H7 (cell line): Measurements from ENCODE around the gene CNTNAP2. TPM values are rescaled to one million over a fixed set of nuclear protein-coding genes. Genes with fewer than 3 reads are reported as not detected.
A peak's percentile ranks its signal among the peaks of the same experiment; 100 is the strongest.

Source experiments
- DNase-seq: peaks from one replicate; pipeline ENCODE4 v3.0.0; 2012
- H3K27me3 ChIP-seq: 2 replicates; pipeline ENCODE4 v1.6.0; 2011; ENCODE audit warnings: mild to moderate bottlenecking, low read length; ENCODE audit not compliant: control insufficient read depth, insufficient read depth
- H3K36me3 ChIP-seq: replicated peaks from 2 replicates; pipeline ENCODE4 v1.5.1; 2011; ENCODE audit warnings: low read length; ENCODE audit not compliant: control insufficient read depth, insufficient read depth
- H3K4me3 ChIP-seq: 2 replicates; pipeline ENCODE4 v1.5.1; 2011; ENCODE audit warnings: low read depth, mild to moderate bottlenecking, control low read depth, low read length, moderate library complexity; ENCODE audit not compliant: insufficient read depth
- total RNA-seq: library from RNA; depleted of rRNA; stranded (reverse); fragments of >200 nt; shearing (Covaris generic); gene quantifications from 2 replicates; pipeline ENCODE4 v1.2.3, GENCODE V29; 2014

CNTNAP2 gene
- total RNA-seq, 1 experiment from 2014 or later: 109 TPM

DNA sequence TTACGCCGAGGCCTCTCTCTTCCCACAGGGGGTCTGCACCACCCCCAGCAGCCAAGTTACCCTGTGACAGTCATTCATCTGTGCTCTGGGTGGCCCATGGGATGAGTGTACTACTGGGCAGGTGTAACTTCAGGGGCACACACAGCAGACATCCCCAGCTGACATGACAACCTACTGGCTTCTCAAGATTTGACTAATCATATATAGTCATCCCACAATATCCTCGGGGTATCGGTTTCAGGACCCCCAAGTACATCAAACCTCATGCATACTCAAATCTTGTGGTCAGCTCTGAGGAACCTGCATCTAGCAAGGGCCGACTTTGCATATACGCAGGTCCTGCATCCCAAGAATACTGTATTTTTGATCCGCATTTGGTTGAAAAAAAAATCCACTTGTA is 2137.0 kb downstream of the CNTNAP2 start:
- DNase-seq: no peak
- Histone ChIP-seq H3K4me3 (no peak overlapping the region), H3K27me3 (no peaks in the 10 kb centered on the region), H3K36me3 (no peaks in the 10 kb centered on the region; the same call in 1 of the 2 replicates)

DNA sequence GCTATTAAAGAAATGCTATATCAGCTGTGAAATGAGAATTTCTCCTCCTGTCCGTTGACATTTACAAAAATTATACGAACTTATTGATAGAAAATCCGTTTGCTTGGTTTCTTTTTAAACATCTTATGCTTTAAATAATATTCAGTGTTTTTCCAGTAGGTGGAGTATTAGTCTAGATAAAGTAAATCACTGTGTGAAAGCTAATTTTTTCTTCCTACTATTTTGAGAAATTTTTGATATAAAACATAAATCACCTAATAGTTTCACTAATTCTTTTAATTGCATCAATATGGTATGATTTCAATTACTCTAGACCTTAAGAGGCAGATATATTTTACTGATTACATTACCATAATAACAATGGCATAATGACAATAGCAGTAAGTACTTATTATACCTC is 2138.7 kb downstream of the CNTNAP2 start:
- no peak overlapping the region for H3K4me3 ChIP-seq
- H3K27me3 ChIP-seq: no peaks in the 10 kb centered on the region
- H3K36me3 ChIP-seq: no peaks in the 10 kb centered on the region; the same call in 1 of the 2 replicates
- DNase-seq: no peak

DNA sequence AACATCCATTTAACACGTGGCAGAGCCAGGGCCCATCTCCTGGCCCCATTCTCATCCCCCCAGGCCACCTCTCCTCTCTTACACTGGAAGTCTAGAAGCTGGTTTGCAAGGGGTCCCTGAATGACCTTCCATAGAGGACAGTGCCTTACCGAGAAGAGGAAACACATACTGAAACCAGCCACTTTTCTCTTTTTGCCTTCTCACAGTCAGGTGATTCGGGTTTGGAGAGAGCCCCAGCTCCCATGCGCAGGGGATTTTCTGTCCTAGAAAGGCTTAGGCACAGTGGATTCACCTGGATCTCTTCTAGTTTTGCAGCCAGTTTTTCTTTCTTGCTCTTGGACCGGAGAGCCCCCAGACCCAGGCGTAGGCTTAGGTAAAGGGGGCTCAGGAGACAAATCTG is 2139.8 kb downstream of the CNTNAP2 start:
- H3K27me3 ChIP-seq: no peaks in the 10 kb centered on the region
- H3K36me3 ChIP-seq: no peaks in the 10 kb centered on the region; the same call in 1 of the 2 replicates
- no peak for DNase-seq
- no peak overlapping the region for H3K4me3 ChIP-seq

DNA sequence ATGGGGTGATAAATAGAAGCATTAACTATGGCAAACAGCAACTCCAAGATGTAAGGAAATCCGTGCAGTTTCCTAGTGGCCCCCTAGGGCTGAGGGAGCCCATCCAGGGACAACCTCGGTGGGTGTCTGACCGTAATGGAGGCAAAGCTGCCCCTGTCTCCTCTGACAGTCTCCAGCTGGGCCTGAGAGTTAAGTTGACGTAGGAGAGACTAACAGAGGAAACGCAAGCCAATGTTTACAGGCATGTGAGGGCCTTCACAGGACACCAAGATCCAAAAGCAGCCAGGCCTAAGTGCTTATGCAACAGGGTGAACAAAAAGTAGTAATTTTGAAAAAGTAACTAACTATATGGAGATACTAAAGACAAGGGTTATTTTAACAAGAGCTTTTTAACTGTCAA is 2144.0 kb downstream of the CNTNAP2 start:
- H3K36me3 ChIP-seq: no peaks in the 10 kb centered on the region
- no peak for DNase-seq
- no peaks in the 10 kb centered on the region for H3K27me3 ChIP-seq
- H3K4me3 ChIP-seq: no peak overlapping the region

DNA sequence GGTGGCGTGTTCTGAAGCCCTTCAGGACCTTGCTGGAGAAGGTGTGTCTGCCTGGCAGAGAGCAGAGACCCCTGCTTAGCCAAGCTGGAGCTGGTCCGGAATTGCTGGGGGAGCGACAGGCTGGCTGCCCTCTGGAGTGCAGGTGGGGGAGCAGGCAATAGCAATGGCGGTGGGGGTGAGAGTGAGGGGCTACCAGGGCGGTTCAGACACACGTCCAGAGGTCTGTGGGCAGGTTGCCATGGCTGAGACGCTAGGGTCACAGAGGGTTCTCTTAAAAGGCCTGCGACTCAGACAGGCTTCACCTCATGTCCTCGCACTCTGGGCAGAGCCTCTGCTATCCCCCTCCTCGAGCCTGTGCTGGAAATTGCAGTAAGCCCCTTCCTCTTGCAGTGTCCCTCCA is 2144.9 kb downstream of the CNTNAP2 start:
- no peaks in the 10 kb centered on the region for H3K36me3 ChIP-seq
- H3K27me3 ChIP-seq: no peaks in the 10 kb centered on the region
- DNase-seq: no peak
- no peak overlapping the region for H3K4me3 ChIP-seq

DNA sequence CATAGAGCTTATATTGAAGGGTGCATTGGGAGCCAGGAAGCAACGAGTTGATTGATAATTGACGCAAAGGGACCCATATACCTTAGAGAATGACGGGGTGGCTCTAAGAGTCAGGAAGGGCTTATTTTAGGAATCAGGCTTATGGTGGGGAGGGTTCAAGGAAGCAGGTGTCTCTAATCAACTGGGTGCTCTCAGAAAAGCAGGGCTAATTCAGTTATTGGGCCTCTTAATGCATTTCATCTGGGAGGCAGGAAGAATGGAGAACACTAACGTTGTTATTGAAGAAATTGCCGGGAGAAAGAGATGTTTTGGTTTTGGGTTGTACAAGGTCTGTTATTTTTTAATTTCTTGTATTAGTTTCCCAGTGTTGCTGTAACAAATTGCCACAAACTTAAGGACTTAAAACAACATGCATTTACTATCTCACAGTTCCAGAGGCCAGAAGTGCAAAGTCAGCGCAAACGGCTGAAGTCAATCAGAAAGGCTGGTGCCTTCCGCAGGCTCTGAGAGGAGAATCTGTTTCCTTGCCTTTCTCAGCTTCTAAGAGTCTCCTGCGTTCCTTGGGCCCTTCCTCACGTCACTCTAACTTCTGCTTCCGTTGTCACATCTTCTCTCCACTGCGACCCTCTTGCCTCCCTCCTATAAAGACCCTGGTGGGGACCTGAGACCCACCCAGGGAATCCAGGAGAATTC is 2145.5 kb downstream of the CNTNAP2 start:
- Histone ChIP-seq H3K36me3 (no peaks in the 10 kb centered on the region), H3K27me3 (no peaks in the 10 kb centered on the region), H3K4me3 (no peak overlapping the region)
- DNase-seq: no peak

DNA sequence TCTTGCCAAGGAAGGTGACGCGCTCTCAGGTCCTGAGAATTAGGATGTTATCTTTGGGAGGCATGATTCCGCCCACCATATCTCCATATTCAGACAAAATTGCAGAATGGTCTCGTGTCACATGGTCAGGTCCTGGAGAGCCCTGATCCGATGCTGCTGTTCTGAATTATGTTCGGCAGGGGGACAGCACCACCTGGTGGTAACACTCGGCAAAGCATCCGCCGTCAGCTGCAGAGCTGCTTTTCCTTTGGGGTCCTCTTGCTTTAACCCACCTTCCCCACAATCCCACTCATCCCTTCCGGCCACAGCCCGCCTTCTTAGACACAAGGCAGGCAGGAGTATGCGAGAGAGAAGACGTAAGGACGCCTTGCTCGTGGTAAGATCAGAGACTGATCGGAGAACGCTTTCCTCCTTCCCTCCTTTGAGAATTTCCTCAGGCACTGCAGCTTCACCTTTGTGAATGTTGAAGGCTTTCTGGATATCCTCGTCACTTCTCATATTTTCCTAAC is 2146.2 kb downstream of the CNTNAP2 start:
- Histone ChIP-seq H3K4me3 (no peak overlapping the region), H3K36me3 (no peaks in the 10 kb centered on the region), H3K27me3 (no peaks in the 10 kb centered on the region)
- DNase-seq: peak; percentile 85

DNA sequence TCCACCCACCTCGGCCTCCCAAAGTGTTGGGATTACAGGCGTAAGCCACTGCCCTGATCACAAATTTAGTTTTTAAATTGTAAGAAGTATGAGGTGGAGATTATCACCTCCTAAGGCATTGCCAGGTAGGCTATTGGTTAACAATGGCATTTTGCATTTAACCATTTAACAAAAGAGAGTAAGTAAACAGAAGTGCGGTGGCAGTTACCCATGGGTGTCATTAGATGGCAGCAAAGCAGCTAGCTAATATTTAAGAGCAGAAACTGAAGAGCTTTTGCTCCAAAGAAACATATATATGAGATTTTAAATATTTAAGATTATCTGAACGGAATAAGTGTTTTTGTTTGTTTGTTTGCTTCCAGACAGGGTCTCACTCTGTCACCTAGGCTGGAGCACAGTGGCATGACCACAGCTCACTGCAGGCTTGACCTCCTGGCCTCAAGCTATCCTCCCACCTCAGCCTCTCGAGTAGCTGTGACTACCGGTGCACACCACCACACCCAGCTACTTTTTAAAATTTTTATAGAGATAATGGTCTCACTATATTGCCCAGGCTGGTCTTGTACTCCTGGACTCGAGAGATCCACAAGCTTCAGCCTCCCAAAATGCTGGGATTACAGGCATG is 2148.4 kb downstream of the CNTNAP2 start:
- Histone ChIP-seq H3K27me3 (no peaks in the 10 kb centered on the region), H3K4me3 (no peak overlapping the region), H3K36me3 (no peaks in the 10 kb centered on the region)
- DNase-seq: peak; percentile 70

DNA sequence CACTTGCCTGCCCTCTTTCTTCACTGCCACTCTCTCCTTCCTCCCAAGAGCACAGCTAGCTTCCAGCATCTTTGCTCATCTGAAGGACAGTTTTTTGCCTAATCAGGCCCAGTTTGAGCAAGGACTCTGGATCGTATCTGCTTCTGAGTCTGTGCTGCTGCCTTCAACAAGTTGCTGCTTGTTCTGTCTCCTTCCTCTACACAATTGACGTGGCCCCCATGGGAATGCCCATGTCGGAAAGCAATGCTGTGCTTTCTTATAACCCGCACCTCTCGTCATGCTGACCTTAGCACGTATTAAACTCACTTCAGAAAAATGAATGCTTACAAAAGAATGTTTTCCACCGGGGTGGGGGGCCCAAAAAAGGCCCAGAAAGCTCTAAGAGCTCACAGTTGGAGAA is 2149.3 kb downstream of the CNTNAP2 start:
- Histone ChIP-seq H3K4me3 (no peak overlapping the region), H3K27me3 (no peaks in the 10 kb centered on the region), H3K36me3 (no peaks in the 10 kb centered on the region)
- DNase-seq: no peak

DNA sequence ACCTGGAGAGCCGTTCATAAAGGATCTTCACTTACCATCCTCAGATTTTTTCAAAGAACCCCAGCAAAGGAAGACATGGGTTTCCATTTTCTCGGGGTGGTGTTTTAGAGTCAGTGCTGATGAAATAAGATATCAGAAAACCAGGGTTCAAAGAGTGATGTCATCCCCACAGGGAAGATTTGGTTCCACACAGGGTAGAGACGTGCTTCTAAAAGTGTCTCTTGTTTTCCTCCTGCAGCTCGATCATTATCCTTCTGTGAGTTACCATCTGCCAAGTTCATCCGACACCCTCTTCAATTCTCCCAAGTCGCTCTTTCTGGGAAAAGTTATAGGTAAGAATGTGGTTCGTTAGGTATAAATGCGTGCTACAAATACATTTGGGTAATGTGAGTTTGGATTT is 2150.2 kb downstream of the CNTNAP2 start:
- no peak for DNase-seq
- H3K4me3 ChIP-seq: no peak overlapping the region
- H3K27me3 ChIP-seq: no peaks in the 10 kb centered on the region
- H3K36me3 ChIP-seq: no peaks in the 10 kb centered on the region

DNA sequence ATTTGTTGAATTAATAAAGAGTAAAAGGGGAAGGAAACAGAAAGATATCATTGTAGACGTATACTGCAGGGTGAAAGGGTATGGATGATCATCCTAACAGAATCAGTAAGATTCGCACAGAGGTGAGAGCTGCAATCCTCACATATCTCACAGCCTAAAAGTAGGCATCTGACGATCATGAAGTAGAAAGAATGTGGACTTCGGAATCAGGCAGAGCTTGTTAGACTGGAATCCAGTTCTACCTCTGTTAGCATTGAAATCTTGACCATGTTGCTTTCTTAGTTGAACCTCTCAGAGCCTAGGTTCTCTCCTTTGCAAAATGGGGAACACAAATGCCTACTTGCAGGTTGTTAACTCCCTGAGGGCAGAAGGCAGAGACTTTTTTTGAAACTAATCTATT is 2154.0 kb downstream of the CNTNAP2 start:
- H3K27me3 ChIP-seq: no peaks in the 10 kb centered on the region
- no peaks in the 10 kb centered on the region for H3K36me3 ChIP-seq
- H3K4me3 ChIP-seq: no peak overlapping the region
- no peak for DNase-seq

DNA sequence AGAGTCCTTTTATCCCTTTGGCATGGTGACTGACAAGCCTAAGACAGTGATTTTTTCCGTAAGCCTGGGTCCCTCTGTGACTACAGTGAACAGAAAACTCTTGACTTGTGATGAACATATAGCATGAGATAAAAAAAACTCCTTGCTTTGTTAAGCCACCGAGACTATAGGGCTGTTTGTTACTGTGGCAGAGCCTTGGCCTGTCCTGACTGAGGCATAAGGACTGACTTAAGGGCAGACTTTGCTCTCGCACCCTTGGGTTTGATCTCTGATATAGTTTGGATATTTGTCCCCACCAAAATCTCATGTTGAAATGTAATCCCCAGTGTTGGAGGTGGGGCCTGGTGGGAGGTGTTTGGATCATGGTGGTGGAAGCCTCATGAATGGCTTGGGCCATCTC is 2157.5 kb downstream of the CNTNAP2 start:
- DNase-seq: no peak
- H3K36me3 ChIP-seq: no peaks in the 10 kb centered on the region
- no peaks in the 10 kb centered on the region for H3K27me3 ChIP-seq
- no peak overlapping the region for H3K4me3 ChIP-seq

DNA sequence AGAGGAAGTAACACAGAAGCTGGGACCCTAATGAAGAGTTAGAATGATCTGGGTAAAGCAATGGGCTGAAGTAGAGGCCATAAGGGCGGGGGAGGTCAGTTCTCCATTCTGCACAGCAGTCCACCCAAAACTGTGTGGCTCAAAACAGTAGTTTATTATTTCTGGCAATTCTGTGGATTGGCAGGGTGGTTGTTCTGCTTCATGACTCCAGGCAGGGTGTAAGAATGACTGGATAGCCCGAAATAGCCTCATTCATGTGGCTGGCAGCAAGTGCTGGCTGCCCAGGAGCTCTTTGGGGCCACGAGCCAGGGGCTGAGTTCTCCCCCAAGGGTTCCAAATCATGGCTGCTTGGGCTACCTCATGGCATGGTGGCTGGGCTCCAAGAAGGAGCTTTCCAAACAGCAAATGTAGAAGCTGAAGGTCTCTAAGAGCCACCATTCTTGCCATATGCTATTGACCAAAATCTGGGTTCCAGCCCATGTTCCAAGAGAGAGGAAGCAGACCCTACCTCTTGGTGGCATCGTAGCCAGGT is 2158.8 kb downstream of the CNTNAP2 start:
- no peaks in the 10 kb centered on the region for H3K27me3 ChIP-seq
- DNase-seq: no peak
- no peaks in the 10 kb centered on the region for H3K36me3 ChIP-seq
- no peak overlapping the region for H3K4me3 ChIP-seq

DNA sequence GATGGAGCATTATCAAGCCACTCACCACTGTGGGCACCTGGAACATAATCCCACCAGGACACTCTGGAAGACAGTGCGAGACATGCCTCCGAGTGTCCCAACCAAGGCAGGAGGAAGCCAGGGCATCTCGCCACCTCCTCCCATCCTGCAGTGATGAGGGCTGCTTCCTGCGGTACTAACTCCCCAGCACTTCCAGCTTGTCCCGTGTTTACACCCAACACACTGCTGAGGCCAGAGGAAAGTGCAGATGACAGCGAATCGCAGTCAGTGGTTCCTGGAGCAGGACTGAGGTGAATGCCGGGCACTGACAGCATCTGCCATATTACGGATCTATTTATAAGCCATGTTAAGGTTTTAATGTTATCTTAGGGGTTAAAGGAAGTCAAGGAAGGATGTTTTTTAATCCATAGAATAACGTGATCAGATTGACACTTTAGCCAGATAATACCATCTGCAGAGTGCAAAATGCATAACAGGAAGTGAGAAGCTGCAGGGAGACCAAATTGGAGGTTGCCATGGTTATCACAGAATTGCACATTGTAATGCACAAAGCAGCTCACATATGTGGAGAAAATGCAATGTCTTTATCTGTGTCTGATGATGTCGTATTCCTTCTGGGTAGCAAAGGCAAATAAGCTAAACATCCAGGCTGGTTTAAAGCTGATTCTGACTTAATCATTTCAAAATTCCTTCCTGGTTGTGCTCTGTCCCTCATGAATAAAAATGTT is 2159.9 kb downstream of the CNTNAP2 start:
- Histone ChIP-seq H3K27me3 (no peaks in the 10 kb centered on the region), H3K4me3 (no peak overlapping the region), H3K36me3 (no peaks in the 10 kb centered on the region)
- no peak for DNase-seq
